K562 (cell line): Measurements from ENCODE around the gene PBRM1. TPM values are rescaled to one million over a fixed set of nuclear protein-coding genes. Genes with fewer than 3 reads are reported as not detected.

Experiments
- ATF2 ChIP-seq: sonication (generic); formaldehyde crosslinking; IDR thresholded peaks from 2 replicates; pipeline ENCODE4 v1.8.1; 2022; ENCODE audit warnings: missing genetic modification reagents
- ATF7 ChIP-seq: fragments of 450-650 bp; IDR thresholded peaks from 2 replicates; pipeline ENCODE4 v1.7.1; 2014; ENCODE audit warnings: mild to moderate bottlenecking, moderate library complexity
- DPF2 ChIP-seq: fragments of 450-650 bp; IDR thresholded peaks from 2 replicates; pipeline ENCODE4 v1.6.1; 2016
- FOSL1 ChIP-seq: fragments of 200-800 bp; sonication (Bioruptor generic); conservative IDR thresholded peaks from 2 replicates; pipeline ENCODE4 v1.6.1; 2016; ENCODE audit warnings: missing genetic modification characterization, missing compliant biosample characterization
- GATAD2B ChIP-seq: fragments of 450-650 bp; IDR thresholded peaks from 2 replicates; pipeline ENCODE4 v1.6.1; 2017; ENCODE audit warnings: mild to moderate bottlenecking, borderline replicate concordance
- HDGF ChIP-seq: fragments of 450-650 bp; IDR thresholded peaks from 2 replicates; pipeline ENCODE4 v1.6.1; 2016
- JUN ChIP-seq, 2 experiments: sonication (generic) in 1 of 2; formaldehyde crosslinking in 1 of 2; IDR thresholded peaks; 2 replicates each; pipeline versions ENCODE4 v1.6.1 to v1.8.0; 2012 to 2022; ENCODE audit warnings: borderline replicate concordance in 2 of 2, mild to moderate bottlenecking in 2 of 2, improper control_type of control experiment in 1 of 2, low read depth in 1 of 2, low read length in 1 of 2, missing genetic modification reagents in 1 of 2
- NR2C2 ChIP-seq, 2 experiments: fragments of 200-800 bp in 1 of 2; sonication (Bioruptor generic) in 1 of 2; sonication (generic) in 1 of 2; formaldehyde crosslinking in 1 of 2; IDR thresholded peaks; 2 replicates each; pipeline versions ENCODE4 v1.6.1 to v1.8.0; 2016 to 2022; ENCODE audit warnings: mild to moderate bottlenecking in 1 of 2, missing compliant biosample characterization in 1 of 2, missing genetic modification characterization in 1 of 2, missing genetic modification reagents in 1 of 2
- PML ChIP-seq: IDR thresholded peaks from 2 replicates; pipeline ENCODE4 v1.6.1; 2012; ENCODE audit warnings: low read length, inconsistent platforms
- POU5F1 ChIP-seq: fragments of 150-350 bp; IDR thresholded peaks from 2 replicates; pipeline ENCODE4 v1.6.1; 2014; ENCODE audit warnings: borderline replicate concordance, low read length, low read depth, mild to moderate bottlenecking; ENCODE audit not compliant: partially characterized antibody
- SREBF2 ChIP-seq: sonication (generic); formaldehyde crosslinking; IDR thresholded peaks from 2 replicates; pipeline ENCODE4 v1.4.0; 2020; ENCODE audit warnings: mild to moderate bottlenecking, missing genetic modification reagents
- SRSF1 ChIP-seq: fragments of 200-400 bp; formaldehyde crosslinking; IDR thresholded peaks from 2 replicates; pipeline ENCODE4 v1.6.1; 2017; ENCODE audit warnings: mild to moderate bottlenecking, low read depth, low read length, moderate library complexity
- SUPT5H ChIP-seq: fragments of 450-650 bp; IDR thresholded peaks from 2 replicates; pipeline ENCODE4 v1.6.1; 2016
- TCFL5 ChIP-seq: fragments of 250-450 bp; sonication (Bioruptor Pico); conservative IDR thresholded peaks from 2 replicates; pipeline ENCODE4 v1.6.1; 2021; ENCODE audit warnings: mild to moderate bottlenecking, moderate library complexity, matching md5 sums
- TEAD1 ChIP-seq, 2 experiments: fragments of 450-650 bp in 1 of 2; sonication (generic) in 1 of 2; formaldehyde crosslinking; IDR thresholded peaks; 2 replicates each; pipeline versions ENCODE4 v1.4.0 to v1.8.0; 2020 to 2022; ENCODE audit warnings: mild to moderate bottlenecking in 2 of 2, missing genetic modification reagents in 1 of 2
- TEAD4 ChIP-seq, 2 experiments: sonication (generic) in 1 of 2; formaldehyde crosslinking in 1 of 2; IDR thresholded peaks; 2 replicates each; pipeline versions ENCODE4 v1.6.1 to v1.8.0; 2012 to 2022; ENCODE audit warnings: borderline replicate concordance in 1 of 2, inconsistent platforms in 1 of 2, low read length in 1 of 2, mild to moderate bottlenecking in 1 of 2, missing genetic modification reagents in 1 of 2
- U2AF1 ChIP-seq: fragments of 200-400 bp; formaldehyde crosslinking; optimal IDR thresholded peaks from 2 replicates; pipeline ENCODE3; 2017; ENCODE audit warnings: mild to moderate bottlenecking, low read depth, low read length, moderate library complexity
- ZNF347 ChIP-seq: fragments of 450-650 bp; formaldehyde crosslinking; IDR thresholded peaks from 2 replicates; pipeline ENCODE4 v1.4.0; 2020; ENCODE audit warnings: low read depth, mild to moderate bottlenecking, moderate library complexity
- ZNF395 ChIP-seq: fragments of 200-800 bp; sonication (Bioruptor generic); IDR thresholded peaks from 2 replicates; pipeline ENCODE4 v1.6.1; 2017; ENCODE audit warnings: missing genetic modification characterization, missing compliant biosample characterization
- ZNF639 ChIP-seq, 2 experiments: fragments of 200-800 bp in 1 of 2; sonication (Bioruptor generic) in 1 of 2; sonication (generic) in 1 of 2; formaldehyde crosslinking in 1 of 2; IDR thresholded peaks in 1 of 2; conservative IDR thresholded peaks in 1 of 2; 2 replicates each; pipeline versions ENCODE4 v1.5.0 to v1.6.1; 2016 to 2020; ENCODE audit warnings: missing compliant biosample characterization in 1 of 2, missing genetic modification characterization in 1 of 2, missing genetic modification reagents in 1 of 2
- polyA plus RNA-seq, 8 experiments: library from polyadenylated mRNA; depleted of rRNA in 4 of 8; stranded (reverse) in 5 of 8; unstranded in 3 of 8; fragments of >200 nt; fragmentation: Nextera tagmentation in 2 of 8; fragmentation: Illumina TruSeq in 1 of 8; extraction: Ambion mirVana in 2 of 8; extraction: Trizol in 1 of 8; gene quantifications; 2 replicates each; pipeline versions ENCODE4 v1.2.1 to v1.2.3, GENCODE V29; 2011 to 2014; ENCODE audit warnings: inconsistent platforms in 1 of 8, missing spikeins in 1 of 8
- total RNA-seq, 7 experiments: library from RNA; depleted of rRNA in 6 of 7; stranded (reverse); fragments of >200 nt in 6 of 7; fragmentation: Illumina TruSeq in 2 of 7; extraction: Trizol in 2 of 7; gene quantifications; 2 replicates each; pipeline versions ENCODE4 v1.2.1 to v1.2.3, GENCODE V29; 2011 to 2021; ENCODE audit warnings: low replicate concordance in 1 of 7

The PBRM1 gene
- total and polyA plus RNA-seq, 9 of the 15 experiments (the other 6 are each of a cell fraction or from before 2014, with no cell fraction given) = 3.9 to 31.8 (median 19.0) TPM

- TF ChIP-seq ATF2 (CRISPR knock-in tag) = no peak
- peak; percentile 98 for TF ChIP-seq FOSL1 (tag)
- TF ChIP-seq ZNF395 = no peak
- no peak for TF ChIP-seq POU5F1
- TF ChIP-seq ZNF347 = no peak
- TF ChIP-seq DPF2 = peak; percentile 64; the same call in 1 of the 2 replicates
- TF ChIP-seq U2AF1 = no peak
- TF ChIP-seq PML = 0 out of 2 replicates have a peak, but pooled peaks have one; percentile 16
- TF ChIP-seq GATAD2B = no peak
- TF ChIP-seq ATF7 = peak; percentile 16; the same call in 1 of the 2 replicates
- no peak for TF ChIP-seq SREBF2 (CRISPR knock-in tag)
- peak; percentile 65; the same call in 1 of the 2 replicates for TF ChIP-seq TEAD4 (IDR thresholded peaks at IDR 0.05; ENCODE audit: low read length)
- TF ChIP-seq TEAD4 (CRISPR knock-in tag; IDR thresholded peaks at IDR 0.05; ENCODE audit: borderline replicate concordance) = no peak
- TF ChIP-seq ZNF639 (CRISPR knock-in tag; conservative IDR thresholded peaks at IDR 0.05 in 1 of 2, IDR thresholded peaks at IDR 0.05 in 1 of 2) = 0 out of 4 replicates have a peak, but pooled peaks of 1 of the 2 experiments have one; percentile 24
- no peak for TF ChIP-seq TCFL5 (CRISPR knock-in tag)
- no peak for TF ChIP-seq SRSF1
- TF ChIP-seq TEAD1 (CRISPR knock-in tag; IDR thresholded peaks at IDR 0.05) = peak in 1 of 2 experiments; percentile 90; a peak in 2 of 4 replicates
- TF ChIP-seq HDGF = no peak
- peak; percentile 70; the same call in 1 of the 2 replicates for TF ChIP-seq JUN (IDR thresholded peaks at IDR 0.05; ENCODE audit: borderline replicate concordance, low read depth, low read length)
- TF ChIP-seq JUN (CRISPR knock-in tag; IDR thresholded peaks at IDR 0.05; ENCODE audit: borderline replicate concordance) = no peak
- no peak for TF ChIP-seq SUPT5H
- TF ChIP-seq NR2C2 (CRISPR knock-in tag; IDR thresholded peaks at IDR 0.05) = no peak
- TF ChIP-seq NR2C2 (tag; IDR thresholded peaks at IDR 0.05) = peak; percentile 33; the same call in 1 of the 2 replicates
Measured at GRCh38 chr3:52670621-52671521, 14.8 kb downstream of the PBRM1 start (continued).
